ENCODE measurements around the gene DENND1A. TPM values are rescaled to one million over a fixed set of nuclear protein-coding genes. Genes with fewer than 3 reads are reported as not detected.

DENND1A gene
- total and polyA plus RNA-seq, 2 of the 13 experiments (the other 11 are each of a cell fraction or from before 2014, with no cell fraction given) = 14.8 to 30.1 TPM

DNA sequence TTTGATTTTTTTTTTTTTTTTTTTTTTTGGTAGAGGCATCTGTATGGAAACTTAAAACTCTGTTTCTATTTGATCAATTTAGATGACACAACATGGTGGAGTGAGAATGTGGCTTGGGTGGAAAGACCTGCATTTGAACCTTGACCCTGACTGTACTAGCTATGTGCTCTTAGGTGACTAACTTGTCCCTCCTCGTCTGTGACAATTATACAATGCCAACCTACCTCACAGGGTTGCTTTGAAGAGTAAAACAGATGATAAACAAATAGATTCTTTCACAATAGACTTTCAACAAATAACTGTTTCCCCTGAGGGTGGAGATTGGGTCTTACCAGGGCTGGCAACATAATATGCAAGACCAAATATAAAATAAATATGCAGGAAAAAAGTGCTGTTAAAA lies 464.6 kb downstream of the DENND1A start (continued):
- TF ChIP-seq HIC2 (CRISPR knock-in tag; IDR thresholded peaks at IDR 0.05; ENCODE audit: low read depth) (peak; percentile 45; the same call in 1 of the 2 replicates), PITX1 (CRISPR knock-in tag; IDR thresholded peaks at IDR 0.05) (no peak), KAT8 (CRISPR knock-in tag; IDR thresholded peaks at IDR 0.05) (peak; percentile 34; the same call in 1 of the 2 replicates), GRHL1 (CRISPR knock-in tag; conservative IDR thresholded peaks at IDR 0.05) (no peak), TCF7L2 (IDR thresholded peaks at IDR 0.05; ENCODE audit: low read depth, low read length) (peak; percentile 17; the same call in 1 of the 2 replicates), RARA (CRISPR knock-in tag; IDR thresholded peaks at IDR 0.05) (peak; percentile 99), GATAD2A (CRISPR knock-in tag; IDR thresholded peaks at IDR 0.05) (peak; percentile 95), ZNF589 (CRISPR knock-in tag; conservative IDR thresholded peaks at IDR 0.05) (no peak), ELF3 (CRISPR knock-in tag; IDR thresholded peaks at IDR 0.05) (peak; percentile 72; the same call in 1 of the 2 replicates), MTF1 (CRISPR knock-in tag; IDR thresholded peaks at IDR 0.05) (no peak), FOXK2 (IDR thresholded peaks at IDR 0.05) (no peak), ZFX (CRISPR knock-in tag; IDR thresholded peaks at IDR 0.05; ENCODE audit: low read depth) (no peak), SPEN (CRISPR knock-in tag; IDR thresholded peaks at IDR 0.05; ENCODE audit: low read depth) (no peak), ZBTB44 (CRISPR knock-in tag; IDR thresholded peaks at IDR 0.05) (no peak), BCL6 (CRISPR knock-in tag; IDR thresholded peaks at IDR 0.05) (peak; percentile 80), HDAC2 (CRISPR knock-in tag; IDR thresholded peaks at IDR 0.05) (peak; percentile 73; the same call in 1 of the 2 replicates)
- TF ChIP-seq, protein P1, sequence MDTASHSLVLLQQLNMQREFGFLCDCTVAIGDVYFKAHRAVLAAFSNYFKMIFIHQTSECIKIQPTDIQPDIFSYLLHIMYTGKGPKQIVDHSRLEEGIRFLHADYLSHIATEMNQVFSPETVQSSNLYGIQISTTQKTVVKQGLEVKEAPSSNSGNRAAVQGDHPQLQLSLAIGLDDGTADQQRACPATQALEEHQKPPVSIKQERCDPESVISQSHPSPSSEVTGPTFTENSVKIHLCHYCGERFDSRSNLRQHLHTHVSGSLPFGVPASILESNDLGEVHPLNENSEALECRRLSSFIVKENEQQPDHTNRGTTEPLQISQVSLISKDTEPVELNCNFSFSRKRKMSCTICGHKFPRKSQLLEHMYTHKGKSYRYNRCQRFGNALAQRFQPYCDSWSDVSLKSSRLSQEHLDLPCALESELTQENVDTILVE (CRISPR knock-in tag; IDR thresholded peaks at IDR 0.05) = 0 out of 2 replicates have a peak, but pooled peaks have one; percentile 57
- TF ChIP-seq, protein P2, sequence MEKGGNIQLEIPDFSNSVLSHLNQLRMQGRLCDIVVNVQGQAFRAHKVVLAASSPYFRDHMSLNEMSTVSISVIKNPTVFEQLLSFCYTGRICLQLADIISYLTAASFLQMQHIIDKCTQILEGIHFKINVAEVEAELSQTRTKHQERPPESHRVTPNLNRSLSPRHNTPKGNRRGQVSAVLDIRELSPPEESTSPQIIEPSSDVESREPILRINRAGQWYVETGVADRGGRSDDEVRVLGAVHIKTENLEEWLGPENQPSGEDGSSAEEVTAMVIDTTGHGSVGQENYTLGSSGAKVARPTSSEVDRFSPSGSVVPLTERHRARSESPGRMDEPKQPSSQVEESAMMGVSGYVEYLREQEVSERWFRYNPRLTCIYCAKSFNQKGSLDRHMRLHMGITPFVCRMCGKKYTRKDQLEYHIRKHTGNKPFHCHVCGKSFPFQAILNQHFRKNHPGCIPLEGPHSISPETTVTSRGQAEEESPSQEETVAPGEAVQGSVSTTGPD (CRISPR knock-in tag; IDR thresholded peaks at IDR 0.05) = peak; percentile 73
- TF ChIP-seq, protein P3, sequence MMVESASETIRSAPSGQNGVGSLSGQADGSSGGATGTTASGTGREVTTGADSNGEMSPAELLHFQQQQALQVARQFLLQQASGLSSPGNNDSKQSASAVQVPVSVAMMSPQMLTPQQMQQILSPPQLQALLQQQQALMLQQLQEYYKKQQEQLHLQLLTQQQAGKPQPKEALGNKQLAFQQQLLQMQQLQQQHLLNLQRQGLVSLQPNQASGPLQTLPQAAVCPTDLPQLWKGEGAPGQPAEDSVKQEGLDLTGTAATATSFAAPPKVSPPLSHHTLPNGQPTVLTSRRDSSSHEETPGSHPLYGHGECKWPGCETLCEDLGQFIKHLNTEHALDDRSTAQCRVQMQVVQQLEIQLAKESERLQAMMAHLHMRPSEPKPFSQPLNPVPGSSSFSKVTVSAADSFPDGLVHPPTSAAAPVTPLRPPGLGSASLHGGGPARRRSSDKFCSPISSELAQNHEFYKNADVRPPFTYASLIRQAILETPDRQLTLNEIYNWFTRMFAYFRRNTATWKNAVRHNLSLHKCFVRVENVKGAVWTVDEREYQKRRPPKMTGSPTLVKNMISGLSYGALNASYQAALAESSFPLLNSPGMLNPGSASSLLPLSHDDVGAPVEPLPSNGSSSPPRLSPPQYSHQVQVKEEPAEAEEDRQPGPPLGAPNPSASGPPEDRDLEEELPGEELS (CRISPR knock-in tag; IDR thresholded peaks at IDR 0.05) = peak; percentile 91
- TF ChIP-seq, protein P4, sequence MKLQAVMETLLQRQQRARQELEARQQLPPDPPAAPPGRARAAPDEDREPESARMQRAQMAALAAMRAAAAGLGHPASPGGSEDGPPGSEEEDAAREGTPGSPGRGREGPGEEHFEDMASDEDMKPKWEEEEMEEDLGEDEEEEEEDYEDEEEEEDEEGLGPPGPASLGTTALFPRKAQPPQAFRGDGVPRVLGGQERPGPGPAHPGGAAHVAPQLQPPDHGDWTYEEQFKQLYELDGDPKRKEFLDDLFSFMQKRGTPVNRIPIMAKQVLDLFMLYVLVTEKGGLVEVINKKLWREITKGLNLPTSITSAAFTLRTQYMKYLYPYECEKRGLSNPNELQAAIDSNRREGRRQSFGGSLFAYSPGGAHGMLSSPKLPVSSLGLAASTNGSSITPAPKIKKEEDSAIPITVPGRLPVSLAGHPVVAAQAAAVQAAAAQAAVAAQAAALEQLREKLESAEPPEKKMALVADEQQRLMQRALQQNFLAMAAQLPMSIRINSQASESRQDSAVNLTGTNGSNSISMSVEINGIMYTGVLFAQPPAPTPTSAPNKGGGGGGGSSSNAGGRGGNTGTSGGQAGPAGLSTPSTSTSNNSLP (IDR thresholded peaks at IDR 0.05; ENCODE audit: low read depth, low read length) = peak; percentile 82
